ENCODE results near the gene APPL2.

DNA sequence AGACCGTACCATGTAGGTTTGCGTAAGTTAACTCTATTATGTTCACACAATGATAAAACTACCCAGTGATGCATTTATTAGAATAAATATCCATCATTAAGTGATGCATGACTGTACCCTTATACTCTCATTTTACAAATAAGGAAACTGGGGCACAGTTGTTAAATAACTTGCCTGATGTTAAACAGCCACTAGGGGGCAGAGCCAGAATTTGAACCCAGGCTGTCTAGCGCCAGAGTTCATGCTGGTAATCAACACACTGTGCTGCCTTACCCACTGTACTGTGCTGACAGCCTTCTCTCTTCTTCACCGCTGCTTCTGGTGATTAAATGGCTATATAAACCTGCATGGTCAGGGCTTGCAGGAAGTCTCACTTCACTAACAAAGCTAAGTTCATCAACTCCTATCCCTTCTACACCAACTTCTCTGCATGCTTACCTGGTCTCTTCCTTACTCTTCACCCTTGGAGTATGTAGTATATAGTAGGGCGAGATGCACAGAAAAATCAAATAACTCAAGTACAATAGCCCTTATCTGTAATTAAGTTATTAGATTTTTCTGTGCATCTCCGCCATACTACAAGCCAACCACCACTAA is 43.6 kb upstream of the APPL2 start:
- TF ChIP-seq, protein P1, sequence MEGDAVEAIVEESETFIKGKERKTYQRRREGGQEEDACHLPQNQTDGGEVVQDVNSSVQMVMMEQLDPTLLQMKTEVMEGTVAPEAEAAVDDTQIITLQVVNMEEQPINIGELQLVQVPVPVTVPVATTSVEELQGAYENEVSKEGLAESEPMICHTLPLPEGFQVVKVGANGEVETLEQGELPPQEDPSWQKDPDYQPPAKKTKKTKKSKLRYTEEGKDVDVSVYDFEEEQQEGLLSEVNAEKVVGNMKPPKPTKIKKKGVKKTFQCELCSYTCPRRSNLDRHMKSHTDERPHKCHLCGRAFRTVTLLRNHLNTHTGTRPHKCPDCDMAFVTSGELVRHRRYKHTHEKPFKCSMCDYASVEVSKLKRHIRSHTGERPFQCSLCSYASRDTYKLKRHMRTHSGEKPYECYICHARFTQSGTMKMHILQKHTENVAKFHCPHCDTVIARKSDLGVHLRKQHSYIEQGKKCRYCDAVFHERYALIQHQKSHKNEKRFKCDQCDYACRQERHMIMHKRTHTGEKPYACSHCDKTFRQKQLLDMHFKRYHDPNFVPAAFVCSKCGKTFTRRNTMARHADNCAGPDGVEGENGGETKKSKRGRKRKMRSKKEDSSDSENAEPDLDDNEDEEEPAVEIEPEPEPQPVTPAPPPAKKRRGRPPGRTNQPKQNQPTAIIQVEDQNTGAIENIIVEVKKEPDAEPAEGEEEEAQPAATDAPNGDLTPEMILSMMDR (IDR thresholded peaks at IDR 0.05), result peak; percentile 16 to 60 (median 44)
- no peak for TF ChIP-seq POLR2A (IDR thresholded peaks at IDR 0.05)

All from esophagus squamous epithelium (tissue), 4 donors.